KMS-11 (cell line): ENCODE data around the gene PPHLN1.

Source experiments
- H2AFZ ChIP-seq: fragments of 200-600 bp; sonication (generic); 2 replicates; pipeline ENCODE4 v1.6.1; 2016; ENCODE audit warnings: antibody characterized with exemption, mixed run types, low read depth
- H3K27ac ChIP-seq: fragments of 200-600 bp; sonication (generic); 2 replicates; pipeline ENCODE4 v1.6.1; 2016; ENCODE audit warnings: mild to moderate bottlenecking, mixed run types
- H3K27me3 ChIP-seq: fragments of 200-600 bp; sonication (generic); 2 replicates; pipeline ENCODE4 v1.6.1; 2017; ENCODE audit warnings: mild to moderate bottlenecking, low read depth, mixed run types, moderate library complexity; ENCODE audit not compliant: insufficient read depth
- H3K36me3 ChIP-seq: fragments of 200-600 bp; sonication (generic); 2 replicates; pipeline ENCODE4 v1.6.1; 2017; ENCODE audit warnings: mild to moderate bottlenecking, mixed run types; ENCODE audit not compliant: insufficient read depth
- H3K4me1 ChIP-seq: fragments of 200-600 bp; sonication (generic); 2 replicates; pipeline ENCODE4 v1.6.1; 2016; ENCODE audit warnings: mild to moderate bottlenecking, low read depth, mixed run types; ENCODE audit not compliant: poor library complexity, severe bottlenecking
- H3K4me2 ChIP-seq: fragments of 200-600 bp; sonication (generic); 2 replicates; pipeline ENCODE4 v1.7.0; 2016; ENCODE audit warnings: mild to moderate bottlenecking, mixed run types
- H3K4me3 ChIP-seq: fragments of 200-600 bp; sonication (generic); IDR thresholded peaks from 2 replicates; pipeline ENCODE4 v1.6.1; 2017; ENCODE audit warnings: low read depth, low read length, mixed read lengths; ENCODE audit not compliant: insufficient read depth
- H3K79me2 ChIP-seq: fragments of 200-600 bp; sonication (generic); 2 replicates; pipeline ENCODE4 v1.6.1; 2016; ENCODE audit warnings: low read depth, mixed run types; ENCODE audit not compliant: insufficient read depth
- H3K9ac ChIP-seq: fragments of 200-600 bp; sonication (generic); 2 replicates; pipeline ENCODE4 v1.6.1; 2016; ENCODE audit warnings: mild to moderate bottlenecking, mixed run types
- H4K20me1 ChIP-seq: fragments of 200-600 bp; sonication (generic); 2 replicates; pipeline ENCODE4 v1.6.1; 2016; ENCODE audit warnings: mild to moderate bottlenecking, mixed run types; ENCODE audit not compliant: insufficient read depth
- CTCF ChIP-seq: fragments of 200-600 bp; sonication (generic); conservative IDR thresholded peaks from 2 replicates; pipeline ENCODE4 v1.6.1; 2017; ENCODE audit warnings: low read depth, mild to moderate bottlenecking, antibody characterized with exemption, low read length, moderate library complexity, mixed read lengths

The PPHLN1 gene

DNA sequence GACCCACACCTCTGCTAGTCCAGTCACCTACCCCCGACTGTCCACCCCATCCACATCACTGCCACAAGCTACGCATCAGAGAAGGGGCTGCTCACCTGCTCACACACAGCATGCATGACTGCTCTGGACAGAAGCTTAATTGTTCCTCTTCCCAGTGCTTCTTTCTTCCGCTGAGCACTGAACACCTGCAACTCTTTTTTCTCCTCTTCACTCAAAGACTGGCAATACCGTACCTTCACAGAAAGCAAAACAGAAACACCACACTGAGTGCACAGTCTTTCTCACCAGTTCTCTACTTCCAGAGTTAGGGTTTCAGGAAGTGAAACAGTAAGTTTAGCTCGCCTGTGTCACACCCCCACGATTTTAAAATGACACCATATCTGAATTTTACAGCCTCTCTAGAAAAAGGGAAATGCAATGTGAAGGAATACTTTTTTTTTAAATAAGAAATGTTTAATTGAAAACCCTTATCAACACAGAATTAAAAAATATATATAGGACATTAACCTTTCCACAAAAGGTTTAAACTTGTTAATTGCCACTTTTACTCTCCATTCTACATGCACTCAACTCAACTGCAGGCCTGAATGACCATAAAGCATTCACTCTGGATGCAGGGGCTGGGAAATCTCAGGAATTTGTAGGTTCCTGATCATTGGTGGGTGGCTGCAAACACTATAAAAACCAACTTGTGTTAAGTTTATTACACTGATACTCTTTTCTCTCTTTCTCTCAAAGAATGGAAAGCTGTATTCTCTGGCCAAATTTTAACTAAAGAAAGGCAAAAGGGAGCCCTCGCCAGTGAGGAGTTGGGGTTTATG lies 143.6 kb downstream of the PPHLN1 start:
- no peaks in the 10 kb centered on the region for H3K36me3 ChIP-seq
- peak overlapping the region; percentile 54 for H3K27ac ChIP-seq
- H3K79me2 ChIP-seq = no peaks in the 10 kb centered on the region

GRCh38 chr12:42472376-42472775 lies 146.4 kb downstream of the PPHLN1 start:
- H3K27ac ChIP-seq = no peak overlapping the region
- peaks cover 36% of the 10 kb centered on the region for H3K4me1 ChIP-seq
- no peaks in the 10 kb centered on the region for H3K36me3 ChIP-seq
- no peak overlapping the region for H3K9ac ChIP-seq
- no peak overlapping the region for H3K4me3 ChIP-seq
- no peaks in the 10 kb centered on the region for H3K27me3 ChIP-seq
- no peaks in the 10 kb centered on the region for H3K79me2 ChIP-seq
- H2AFZ ChIP-seq = no peak overlapping the region
- no peaks in the 10 kb centered on the region for H4K20me1 ChIP-seq
- no peak for TF ChIP-seq CTCF
- H3K4me2 ChIP-seq = no peak overlapping the region

More for the DNA sequence above, 143.6 kb downstream of the PPHLN1 start:
- Histone ChIP-seq H3K27me3 (no peaks in the 10 kb centered on the region), H2AFZ (peak overlapping the region; percentile 20; the same call in 1 of the 2 replicates), H3K4me2 (peak overlapping the region; percentile 96), H4K20me1 (no peaks in the 10 kb centered on the region), H3K4me3 (no peak overlapping the region), H3K4me1 (peaks cover 53% of the 10 kb centered on the region), H3K9ac (peak overlapping the region; percentile 19; the same call in 1 of the 2 replicates)
- no peak for TF ChIP-seq CTCF

DNA sequence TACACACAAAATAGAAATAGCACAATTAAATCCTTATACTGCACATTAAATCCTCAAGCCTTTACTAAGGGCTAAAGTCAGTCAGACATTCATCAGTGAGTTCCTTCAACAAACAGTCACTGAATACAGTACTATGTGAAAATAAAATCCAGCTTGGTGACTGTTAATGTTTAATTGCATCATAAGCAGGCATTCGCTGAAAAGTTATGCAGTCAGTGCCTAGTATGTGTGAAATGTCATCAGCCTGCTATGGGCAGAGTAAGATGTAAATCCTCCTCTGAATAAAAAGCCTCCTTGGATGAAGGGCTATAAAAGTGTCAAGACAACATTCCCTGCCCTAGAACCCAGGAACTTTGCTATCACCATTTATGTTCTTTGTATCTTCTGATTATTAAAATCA lies 147.2 kb downstream of the PPHLN1 start:
- Histone ChIP-seq H2AFZ (no peak overlapping the region), H3K4me1 (peaks cover 29% of the 10 kb centered on the region), H3K79me2 (no peaks in the 10 kb centered on the region), H3K27ac (no peak overlapping the region), H3K27me3 (no peaks in the 10 kb centered on the region), H3K36me3 (no peaks in the 10 kb centered on the region), H3K9ac (no peak overlapping the region), H3K4me3 (no peak overlapping the region), H4K20me1 (no peaks in the 10 kb centered on the region), H3K4me2 (no peak overlapping the region)
- no peak for TF ChIP-seq CTCF

DNA sequence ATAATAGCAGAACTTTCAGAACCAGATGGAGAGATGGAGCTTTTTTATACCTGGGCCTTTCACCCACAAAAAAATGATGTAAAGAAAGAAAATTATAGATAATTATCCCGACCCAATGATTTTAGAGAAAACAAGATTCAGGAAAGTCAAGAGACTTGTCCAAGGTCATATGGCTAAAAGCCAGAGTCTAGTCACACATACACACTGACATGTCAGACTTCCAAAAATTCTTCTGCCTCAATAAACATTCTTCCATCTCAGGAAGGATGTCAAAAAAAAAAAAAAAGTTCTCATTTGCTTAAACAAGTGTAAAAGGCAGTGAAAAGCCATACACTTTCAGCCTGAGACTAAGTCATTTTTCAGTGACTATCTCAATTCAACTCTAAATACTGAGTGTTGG lies 147.6 kb downstream of the PPHLN1 start:
- H3K27me3 ChIP-seq = no peaks in the 10 kb centered on the region
- H3K4me2 ChIP-seq = no peak overlapping the region
- H3K79me2 ChIP-seq = no peaks in the 10 kb centered on the region
- no peak overlapping the region for H3K27ac ChIP-seq
- no peaks in the 10 kb centered on the region for H3K36me3 ChIP-seq
- H4K20me1 ChIP-seq = no peaks in the 10 kb centered on the region
- no peak overlapping the region for H3K4me3 ChIP-seq
- H3K9ac ChIP-seq = no peak overlapping the region
- no peak overlapping the region for H2AFZ ChIP-seq
- peaks cover 26% of the 10 kb centered on the region for H3K4me1 ChIP-seq
- TF ChIP-seq CTCF = no peak
